ENCODE data around the gene FGD3.

GRCh38 chr9:92944921-92945320 is 2.4 kb upstream of the FGD3 start:
- TF ChIP-seq GATA2 (IDR thresholded peaks at IDR 0.05; ENCODE audit: low read depth, low read length) (no peak), GATA3 (IDR thresholded peaks at IDR 0.05; ENCODE audit: low read depth, low read length) (no peak)
